GM11168 (cell line): Measurements from ENCODE around the gene CROCC2.

Source experiments
- in situ Hi-C: fragments of 300-500 bp; cut with MboI; formaldehyde crosslinking; loops from one replicate; pipeline ENCODE4 v1.12.0; 2022; ENCODE audit warnings: low sequenced_read_pairs; ENCODE audit not compliant: unreplicated experiment

Gene CROCC2

GRCh38 chr2:240875228-240876034, 30.7 kb upstream of the CROCC2 start:
- in situ Hi-C loops: no loop called here

GRCh38 chr2:240876035-240876474, 30.1 kb upstream of the CROCC2 start:
- in situ Hi-C loops: no loop called here

GRCh38 chr2:240876475-240877251, 29.5 kb upstream of the CROCC2 start:
- in situ Hi-C loops: no loop called here

GRCh38 chr2:240877460-240878340, 28.4 kb upstream of the CROCC2 start:
- in situ Hi-C loops: no loop called here

- in situ Hi-C loops: no loop called here
These were observed 27.7 kb upstream of the CROCC2 start for GRCh38 chr2:240878341-240878936.

GRCh38 chr2:240879105-240879504, 27.0 kb upstream of the CROCC2 start:
- in situ Hi-C loops: no loop called here

- in situ Hi-C loops: no loop called here
These were observed 24.2 kb upstream of the CROCC2 start for GRCh38 chr2:240881913-240882312.

GRCh38 chr2:240884221-240884620, 21.9 kb upstream of the CROCC2 start:
- in situ Hi-C loops: no loop called here

GRCh38 chr2:240884745-240885144, 21.4 kb upstream of the CROCC2 start:
- in situ Hi-C loops: no loop called here

GRCh38 chr2:240885566-240885965, 20.6 kb upstream of the CROCC2 start:
- in situ Hi-C loops: no loop called here

- in situ Hi-C loops: no loop called here
These were observed 20.0 kb upstream of the CROCC2 start for GRCh38 chr2:240886023-240886565.

- in situ Hi-C loops: no loop called here
These were observed 19.2 kb upstream of the CROCC2 start for GRCh38 chr2:240886678-240887609.

- in situ Hi-C loops: no loop called here
These were observed 18.5 kb upstream of the CROCC2 start for GRCh38 chr2:240887631-240888030.

GRCh38 chr2:240888130-240888889, 17.8 kb upstream of the CROCC2 start:
- in situ Hi-C loops: no loop called here

- in situ Hi-C loops: no loop called here
These were observed 17.1 kb upstream of the CROCC2 start for GRCh38 chr2:240888890-240889573.

GRCh38 chr2:240889601-240890560, 16.3 kb upstream of the CROCC2 start:
- in situ Hi-C loops: no loop called here
